ENCODE data around the gene SH3PXD2A.
"Not testable (repeated sequence)": the region's sequence is repeated elsewhere in the genome, so short reads cannot be mapped to it uniquely, and the experiment has no call there.

SH3PXD2A gene

DNA sequence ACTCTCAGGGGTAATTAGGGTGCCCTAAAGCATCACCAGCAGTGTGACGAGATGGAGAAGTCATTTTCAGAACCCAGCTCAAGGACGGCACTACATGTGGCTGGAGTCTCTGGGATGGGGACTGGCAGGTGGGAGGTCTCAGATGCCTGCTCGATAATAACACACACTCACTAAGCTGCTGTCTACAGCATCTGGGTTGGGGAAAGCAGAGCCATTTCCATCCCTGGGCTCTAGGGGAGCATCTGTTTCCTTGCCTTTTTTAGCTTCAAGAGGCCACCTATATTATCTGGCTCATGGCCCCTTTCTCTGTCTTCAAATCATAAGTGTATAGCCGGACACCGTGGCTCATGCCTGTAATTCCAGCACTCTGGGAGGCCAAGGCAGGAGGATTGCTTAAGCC, 79.6 kb downstream of the SH3PXD2A start (continued):
- TF ChIP-seq, protein P1, sequence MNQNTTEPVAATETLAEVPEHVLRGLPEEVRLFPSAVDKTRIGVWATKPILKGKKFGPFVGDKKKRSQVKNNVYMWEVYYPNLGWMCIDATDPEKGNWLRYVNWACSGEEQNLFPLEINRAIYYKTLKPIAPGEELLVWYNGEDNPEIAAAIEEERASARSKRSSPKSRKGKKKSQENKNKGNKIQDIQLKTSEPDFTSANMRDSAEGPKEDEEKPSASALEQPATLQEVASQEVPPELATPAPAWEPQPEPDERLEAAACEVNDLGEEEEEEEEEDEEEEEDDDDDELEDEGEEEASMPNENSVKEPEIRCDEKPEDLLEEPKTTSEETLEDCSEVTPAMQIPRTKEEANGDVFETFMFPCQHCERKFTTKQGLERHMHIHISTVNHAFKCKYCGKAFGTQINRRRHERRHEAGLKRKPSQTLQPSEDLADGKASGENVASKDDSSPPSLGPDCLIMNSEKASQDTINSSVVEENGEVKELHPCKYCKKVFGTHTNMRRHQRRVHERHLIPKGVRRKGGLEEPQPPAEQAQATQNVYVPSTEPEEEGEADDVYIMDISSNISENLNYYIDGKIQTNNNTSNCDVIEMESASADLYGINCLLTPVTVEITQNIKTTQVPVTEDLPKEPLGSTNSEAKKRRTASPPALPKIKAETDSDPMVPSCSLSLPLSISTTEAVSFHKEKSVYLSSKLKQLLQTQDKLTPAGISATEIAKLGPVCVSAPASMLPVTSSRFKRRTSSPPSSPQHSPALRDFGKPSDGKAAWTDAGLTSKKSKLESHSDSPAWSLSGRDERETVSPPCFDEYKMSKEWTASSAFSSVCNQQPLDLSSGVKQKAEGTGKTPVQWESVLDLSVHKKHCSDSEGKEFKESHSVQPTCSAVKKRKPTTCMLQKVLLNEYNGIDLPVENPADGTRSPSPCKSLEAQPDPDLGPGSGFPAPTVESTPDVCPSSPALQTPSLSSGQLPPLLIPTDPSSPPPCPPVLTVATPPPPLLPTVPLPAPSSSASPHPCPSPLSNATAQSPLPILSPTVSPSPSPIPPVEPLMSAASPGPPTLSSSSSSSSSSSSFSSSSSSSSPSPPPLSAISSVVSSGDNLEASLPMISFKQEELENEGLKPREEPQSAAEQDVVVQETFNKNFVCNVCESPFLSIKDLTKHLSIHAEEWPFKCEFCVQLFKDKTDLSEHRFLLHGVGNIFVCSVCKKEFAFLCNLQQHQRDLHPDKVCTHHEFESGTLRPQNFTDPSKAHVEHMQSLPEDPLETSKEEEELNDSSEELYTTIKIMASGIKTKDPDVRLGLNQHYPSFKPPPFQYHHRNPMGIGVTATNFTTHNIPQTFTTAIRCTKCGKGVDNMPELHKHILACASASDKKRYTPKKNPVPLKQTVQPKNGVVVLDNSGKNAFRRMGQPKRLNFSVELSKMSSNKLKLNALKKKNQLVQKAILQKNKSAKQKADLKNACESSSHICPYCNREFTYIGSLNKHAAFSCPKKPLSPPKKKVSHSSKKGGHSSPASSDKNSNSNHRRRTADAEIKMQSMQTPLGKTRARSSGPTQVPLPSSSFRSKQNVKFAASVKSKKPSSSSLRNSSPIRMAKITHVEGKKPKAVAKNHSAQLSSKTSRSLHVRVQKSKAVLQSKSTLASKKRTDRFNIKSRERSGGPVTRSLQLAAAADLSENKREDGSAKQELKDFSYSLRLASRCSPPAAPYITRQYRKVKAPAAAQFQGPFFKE (tag by site-specific recombination; IDR thresholded peaks at IDR 0.05; ENCODE audit: borderline replicate concordance), result no peak
- TF ChIP-seq SCRT1 (tag by site-specific recombination; IDR thresholded peaks at IDR 0.05; ENCODE audit: borderline replicate concordance) (no peak), ZSCAN23 (tag by site-specific recombination; IDR thresholded peaks at IDR 0.05) (no peak), ZNF561 (tag by site-specific recombination; IDR thresholded peaks at IDR 0.05; ENCODE audit: borderline replicate concordance) (no peak), ZNF621 (tag by site-specific recombination; IDR thresholded peaks at IDR 0.05) (no peak), FEZF1 (tag by site-specific recombination; IDR thresholded peaks at IDR 0.05) (no peak), SCRT2 (tag by site-specific recombination; IDR thresholded peaks at IDR 0.05) (no peak), ZNF560 (tag by site-specific recombination; IDR thresholded peaks at IDR 0.05; ENCODE audit: borderline replicate concordance) (no peak), ZNF596 (tag by site-specific recombination; IDR thresholded peaks at IDR 0.05) (no peak), ZNF501 (tag by site-specific recombination; IDR thresholded peaks at IDR 0.05) (no peak), ZNF112 (tag by site-specific recombination; IDR thresholded peaks at IDR 0.05) (no peak), ZBTB49 (tag by site-specific recombination; IDR thresholded peaks at IDR 0.05; ENCODE audit: low read depth) (no peak)
- TF ChIP-seq, protein P2, sequence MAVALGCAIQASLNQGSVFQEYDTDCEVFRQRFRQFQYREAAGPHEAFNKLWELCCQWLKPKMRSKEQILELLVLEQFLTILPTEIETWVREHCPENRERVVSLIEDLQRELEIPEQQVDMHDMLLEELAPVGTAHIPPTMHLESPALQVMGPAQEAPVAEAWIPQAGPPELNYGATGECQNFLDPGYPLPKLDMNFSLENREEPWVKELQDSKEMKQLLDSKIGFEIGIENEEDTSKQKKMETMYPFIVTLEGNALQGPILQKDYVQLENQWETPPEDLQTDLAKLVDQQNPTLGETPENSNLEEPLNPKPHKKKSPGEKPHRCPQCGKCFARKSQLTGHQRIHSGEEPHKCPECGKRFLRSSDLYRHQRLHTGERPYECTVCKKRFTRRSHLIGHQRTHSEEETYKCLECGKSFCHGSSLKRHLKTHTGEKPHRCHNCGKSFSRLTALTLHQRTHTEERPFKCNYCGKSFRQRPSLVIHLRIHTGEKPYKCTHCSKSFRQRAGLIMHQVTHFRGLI (tag by site-specific recombination; IDR thresholded peaks at IDR 0.05), result no peak

DNA sequence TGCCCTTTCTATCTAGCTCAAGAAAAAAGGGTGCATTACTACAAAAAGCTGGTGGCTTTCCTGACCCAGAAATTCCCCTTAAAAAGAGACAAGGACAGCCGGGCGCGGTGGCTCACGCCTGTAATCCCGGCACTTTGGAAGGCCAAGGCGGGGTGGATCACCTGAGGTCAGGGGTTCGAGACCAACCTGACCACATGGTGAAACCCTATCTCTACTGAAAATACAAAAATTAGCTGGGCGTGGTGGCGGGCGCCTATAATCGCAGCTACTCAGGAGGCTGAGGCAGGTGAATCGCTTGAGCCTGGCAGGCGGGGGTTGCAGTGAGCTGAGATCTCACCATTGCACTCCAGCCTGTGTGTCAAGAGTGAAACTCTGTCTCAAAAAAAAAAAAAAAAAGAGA, 82.5 kb downstream of the SH3PXD2A start:
- H3K36me3 ChIP-seq (ENCODE audit: control insufficient read depth in 2 of 2, insufficient read depth in 1 of 2, low read length in 2 of 2); H3K4me1 ChIP-seq (ENCODE audit: control insufficient read depth, insufficient read depth, low read length); H3K9me3 ChIP-seq (ENCODE audit: control insufficient read depth, insufficient read depth, low read depth, low read length): not testable (repeated sequence)
- ChIA-PET POLR2A (interaction anchor here (0.6 to 1.2 kb wide), 5 partner anchors 8 to 82 kb away, joined by 3 to 9 read pairs (median 3); partner anchors contain the start of gene SH3PXD2A), CTCF (interaction anchor here (0.8 to 1.1 kb wide), 4 partner anchors 9 to 63 kb away, joined by 3 to 5 read pairs (median 4); no protein-coding TSS in a partner anchor)
- Histone ChIP-seq H3K27ac (ENCODE audit: extremely low read depth, low read depth, low read length) (peak overlapping the region; percentile 45), H3K4me3 (ENCODE audit: low read depth, low read length) (peak overlapping the region; percentile 34)
- peak; percentile 71; the same call in 1 of the 2 replicates for TF ChIP-seq ZNF335 (tag by site-specific recombination; conservative IDR thresholded peaks at IDR 0.05)
